ENCODE measurements around the gene SCIN.
A peak's percentile ranks its signal among the peaks of the same experiment; 100 is the strongest.
"Not testable (repeated sequence)": the region's sequence is repeated elsewhere in the genome, so short reads cannot be mapped to it uniquely, and the experiment has no call there.

Gene SCIN

DNA sequence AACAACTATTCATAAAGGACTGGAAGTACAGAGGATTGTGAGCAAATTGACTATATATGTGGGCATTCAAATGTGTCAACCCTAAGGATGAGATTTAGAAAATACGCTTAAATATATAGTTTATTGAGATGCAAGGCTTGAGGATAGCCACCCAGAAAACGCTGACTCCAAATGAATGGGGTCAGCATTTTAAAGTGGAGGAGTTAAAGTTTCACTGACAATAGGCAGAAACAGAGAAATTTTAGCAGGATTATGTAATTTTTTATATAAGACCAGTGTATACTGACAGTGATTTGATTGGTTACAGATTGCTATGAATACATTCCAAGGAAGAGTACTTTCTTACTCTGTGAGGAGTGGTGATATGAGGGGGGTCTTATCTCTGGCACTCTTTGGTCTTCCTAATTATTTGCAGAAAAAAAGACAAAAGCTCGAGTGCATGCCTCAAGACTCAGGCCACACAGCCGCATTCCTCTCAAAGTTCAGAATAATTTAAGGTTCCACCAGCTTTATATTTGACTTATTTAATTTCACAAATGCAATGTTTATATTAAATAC lies 78.3 kb downstream of the SCIN start:
- no peak overlapping the region for H3K4me3 ChIP-seq (ENCODE audit: control insufficient read depth, low read depth, low read length)
- TF ChIP-seq, protein P1, sequence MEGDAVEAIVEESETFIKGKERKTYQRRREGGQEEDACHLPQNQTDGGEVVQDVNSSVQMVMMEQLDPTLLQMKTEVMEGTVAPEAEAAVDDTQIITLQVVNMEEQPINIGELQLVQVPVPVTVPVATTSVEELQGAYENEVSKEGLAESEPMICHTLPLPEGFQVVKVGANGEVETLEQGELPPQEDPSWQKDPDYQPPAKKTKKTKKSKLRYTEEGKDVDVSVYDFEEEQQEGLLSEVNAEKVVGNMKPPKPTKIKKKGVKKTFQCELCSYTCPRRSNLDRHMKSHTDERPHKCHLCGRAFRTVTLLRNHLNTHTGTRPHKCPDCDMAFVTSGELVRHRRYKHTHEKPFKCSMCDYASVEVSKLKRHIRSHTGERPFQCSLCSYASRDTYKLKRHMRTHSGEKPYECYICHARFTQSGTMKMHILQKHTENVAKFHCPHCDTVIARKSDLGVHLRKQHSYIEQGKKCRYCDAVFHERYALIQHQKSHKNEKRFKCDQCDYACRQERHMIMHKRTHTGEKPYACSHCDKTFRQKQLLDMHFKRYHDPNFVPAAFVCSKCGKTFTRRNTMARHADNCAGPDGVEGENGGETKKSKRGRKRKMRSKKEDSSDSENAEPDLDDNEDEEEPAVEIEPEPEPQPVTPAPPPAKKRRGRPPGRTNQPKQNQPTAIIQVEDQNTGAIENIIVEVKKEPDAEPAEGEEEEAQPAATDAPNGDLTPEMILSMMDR (conservative IDR thresholded peaks at IDR 0.05; ENCODE audit: control insufficient read depth, insufficient read depth, low read depth, low read length) = no peak
- no peak for DNase-seq (ENCODE audit: low read depth)

DNA sequence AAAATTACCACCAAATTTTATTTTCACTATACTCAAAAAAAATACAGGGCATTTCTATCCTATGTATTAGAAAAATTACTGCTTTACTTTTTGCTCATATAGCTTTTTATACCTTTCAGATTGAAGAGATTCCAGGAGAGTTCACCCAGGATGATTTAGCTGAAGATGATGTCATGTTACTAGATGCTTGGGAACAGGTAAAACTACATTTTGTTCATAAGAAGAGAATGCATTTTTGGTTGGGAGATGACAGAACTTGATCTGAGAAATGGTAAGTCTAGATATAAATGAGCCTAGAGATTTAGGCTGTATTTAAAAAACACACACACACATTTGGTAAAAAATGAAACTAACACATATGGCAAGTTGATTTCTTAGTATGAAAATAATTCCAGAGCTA lies 78.8 kb downstream of the SCIN start:
- no peak overlapping the region for H3K4me3 ChIP-seq (ENCODE audit: control insufficient read depth, low read depth, low read length)
- DNase-seq (ENCODE audit: low read depth) = no peak
- TF ChIP-seq, protein P1 (conservative IDR thresholded peaks at IDR 0.05; ENCODE audit: control insufficient read depth, insufficient read depth, low read depth, low read length) = no peak

DNA sequence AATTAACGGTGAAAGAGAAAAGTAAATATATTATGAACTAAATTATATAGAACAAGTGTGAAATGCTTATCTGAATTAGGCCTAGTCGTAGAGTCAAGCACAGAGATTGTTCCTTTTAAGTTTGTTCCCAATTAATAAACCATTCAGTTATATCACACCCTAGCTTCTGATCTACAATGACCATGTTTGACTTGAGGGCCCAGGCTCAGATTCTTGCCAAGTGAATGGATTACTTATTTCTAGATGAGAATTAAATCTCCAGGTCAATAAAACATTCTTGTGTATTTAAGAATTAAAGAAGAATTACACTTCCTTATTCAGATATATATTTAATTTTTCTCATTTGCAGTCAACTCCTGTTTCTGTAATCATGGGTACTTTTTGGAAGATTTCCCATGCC lies 79.6 kb downstream of the SCIN start:
- TF ChIP-seq, protein P1 (conservative IDR thresholded peaks at IDR 0.05; ENCODE audit: control insufficient read depth, insufficient read depth, low read depth, low read length) = no peak
- no peak overlapping the region for H3K4me3 ChIP-seq (ENCODE audit: control insufficient read depth, low read depth, low read length)
- DNase-seq (ENCODE audit: low read depth) = no peak

DNA sequence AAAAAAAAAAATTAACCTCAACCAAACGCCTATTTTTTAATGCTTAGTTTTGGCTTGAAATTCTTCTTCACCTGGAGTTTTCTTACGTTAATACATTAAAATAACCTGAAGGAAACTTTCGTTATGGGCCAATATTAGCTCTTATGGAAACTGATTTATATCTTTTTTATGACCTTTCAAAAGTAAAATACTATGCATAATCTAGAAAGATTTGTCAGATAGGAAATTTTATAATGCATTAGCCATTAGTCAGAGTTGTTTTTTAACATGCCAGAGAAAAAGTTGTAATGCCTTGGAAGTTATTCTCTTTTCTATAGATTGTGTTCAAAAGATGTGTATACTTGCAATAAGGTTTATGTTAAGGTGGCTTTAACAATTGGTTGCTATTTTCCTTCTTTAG lies 82.6 kb downstream of the SCIN start:
- no peak overlapping the region for H3K4me3 ChIP-seq (ENCODE audit: control insufficient read depth, low read depth, low read length)
- TF ChIP-seq, protein P1 (conservative IDR thresholded peaks at IDR 0.05; ENCODE audit: control insufficient read depth, insufficient read depth, low read depth, low read length) = no peak
- no peak for DNase-seq (ENCODE audit: low read depth)

DNA sequence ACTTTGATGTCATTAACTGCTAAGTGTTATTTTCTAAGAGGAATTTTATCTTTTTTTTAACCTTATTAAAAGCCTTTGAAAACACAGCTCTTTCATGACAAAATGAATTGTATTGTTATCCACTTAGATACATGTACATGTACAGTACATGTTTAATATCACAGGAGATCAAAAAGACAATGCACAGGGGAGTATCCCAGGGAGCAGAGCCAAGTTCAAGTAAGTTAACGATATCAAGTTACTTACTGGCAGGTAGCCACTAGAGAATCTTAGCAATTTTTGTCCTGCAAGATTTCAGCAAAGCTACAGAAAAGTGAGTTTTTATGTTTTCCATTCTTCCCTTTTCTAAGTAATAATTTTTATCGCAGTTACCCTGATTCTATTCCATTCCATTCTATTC lies 83.0 kb downstream of the SCIN start:
- DNase-seq (ENCODE audit: low read depth) = peak; percentile 56
- no peak overlapping the region for H3K4me3 ChIP-seq (ENCODE audit: control insufficient read depth, low read depth, low read length)
- TF ChIP-seq, protein P1 (conservative IDR thresholded peaks at IDR 0.05; ENCODE audit: control insufficient read depth, insufficient read depth, low read depth, low read length) = no peak

DNA sequence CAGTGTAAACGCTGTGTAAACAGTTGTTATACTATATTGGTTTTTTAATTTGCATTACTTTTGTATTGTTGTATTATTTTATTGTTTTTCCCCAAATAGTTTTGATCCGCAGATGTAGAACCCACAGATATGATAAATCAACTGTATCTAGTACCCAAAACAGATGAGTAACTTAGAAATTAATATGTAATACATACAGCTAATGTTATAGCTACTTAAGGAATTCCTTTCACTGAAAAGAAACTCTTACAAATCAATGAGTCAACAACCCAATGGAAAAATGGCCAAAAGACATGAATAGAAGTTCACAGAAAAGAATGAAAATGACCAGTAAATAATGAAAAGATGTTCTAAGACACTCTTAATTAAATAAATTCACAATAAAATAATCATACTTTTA lies 84.6 kb downstream of the SCIN start:
- TF ChIP-seq, protein P1 (conservative IDR thresholded peaks at IDR 0.05; ENCODE audit: control insufficient read depth, insufficient read depth, low read depth, low read length) = no peak
- H3K4me3 ChIP-seq (ENCODE audit: control insufficient read depth, low read depth, low read length) = no peak overlapping the region
- no peak for DNase-seq (ENCODE audit: low read depth)

DNA sequence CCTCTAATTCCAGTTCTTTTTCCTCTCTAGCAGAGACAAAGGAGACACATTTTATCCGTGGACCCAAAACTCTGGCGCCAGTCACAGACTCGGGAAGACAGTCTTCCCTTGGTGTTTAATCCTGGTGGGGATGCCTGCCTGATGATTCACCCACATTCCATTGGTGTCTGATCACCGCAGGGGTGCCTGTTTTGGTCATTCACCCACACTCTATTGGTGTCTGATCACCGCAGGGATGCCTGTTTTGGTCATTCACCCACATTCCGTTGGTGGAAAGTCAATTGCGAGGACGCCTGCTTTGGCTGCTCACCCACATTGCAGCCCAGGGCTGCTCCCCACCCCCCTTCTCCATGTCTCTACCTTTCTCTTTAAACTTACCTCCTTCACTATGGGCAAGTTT lies 89.9 kb downstream of the SCIN start:
- DNase-seq (ENCODE audit: low read depth) = peak; percentile 82
- H3K4me3 ChIP-seq (ENCODE audit: control insufficient read depth, low read depth, low read length) = not testable (repeated sequence)

DNA sequence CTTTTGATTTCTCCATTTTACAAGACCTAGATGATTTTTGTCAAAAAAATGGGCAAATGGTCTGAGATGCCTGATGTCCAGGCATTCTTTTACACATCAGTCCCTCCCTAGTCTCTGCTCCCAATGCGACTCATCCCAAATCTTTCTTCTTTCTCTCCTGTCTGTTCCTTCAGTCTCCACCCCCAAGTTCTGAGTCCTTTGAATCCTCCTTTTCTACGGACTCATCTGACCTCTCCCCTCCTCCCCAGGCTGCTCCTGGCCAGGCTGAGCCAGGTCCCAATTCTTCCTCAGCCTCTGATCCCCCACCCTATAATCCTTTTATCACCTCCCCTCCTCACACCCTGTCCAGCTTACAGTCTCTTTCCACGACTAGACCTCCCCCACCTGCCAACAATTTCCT lies 90.5 kb downstream of the SCIN start:
- peak; percentile 4 for DNase-seq (ENCODE audit: low read depth)
- H3K4me3 ChIP-seq (ENCODE audit: control insufficient read depth, low read depth, low read length) = not testable (repeated sequence)

Data from fibroblast of mammary gland (primary cell).